Rectal smooth muscle tissue (tissue), 1 donor: ENCODE data around the gene ANKFN1.

ENCODE experiments used
- H3K27ac ChIP-seq: one replicate; pipeline ENCODE4 v1.7.0; 2013; ENCODE audit warnings: low read depth, low read length, inconsistent platforms
- H3K27me3 ChIP-seq: one replicate; pipeline ENCODE4 v1.7.0; 2013; ENCODE audit warnings: low read length; ENCODE audit not compliant: control insufficient read depth, insufficient read depth
- H3K36me3 ChIP-seq: one replicate; pipeline ENCODE4 v1.7.0; 2013; ENCODE audit warnings: low read length; ENCODE audit not compliant: control insufficient read depth, insufficient read depth
- H3K4me1 ChIP-seq: one replicate; pipeline ENCODE4 v1.7.0; 2013; ENCODE audit warnings: low read length; ENCODE audit not compliant: control insufficient read depth, insufficient read depth
- H3K4me3 ChIP-seq: one replicate; pipeline ENCODE4 v1.7.0; 2013; ENCODE audit warnings: low read length
- H3K9ac ChIP-seq: one replicate; pipeline ENCODE4 v1.7.0; 2013; ENCODE audit warnings: low read length

ANKFN1 gene

DNA sequence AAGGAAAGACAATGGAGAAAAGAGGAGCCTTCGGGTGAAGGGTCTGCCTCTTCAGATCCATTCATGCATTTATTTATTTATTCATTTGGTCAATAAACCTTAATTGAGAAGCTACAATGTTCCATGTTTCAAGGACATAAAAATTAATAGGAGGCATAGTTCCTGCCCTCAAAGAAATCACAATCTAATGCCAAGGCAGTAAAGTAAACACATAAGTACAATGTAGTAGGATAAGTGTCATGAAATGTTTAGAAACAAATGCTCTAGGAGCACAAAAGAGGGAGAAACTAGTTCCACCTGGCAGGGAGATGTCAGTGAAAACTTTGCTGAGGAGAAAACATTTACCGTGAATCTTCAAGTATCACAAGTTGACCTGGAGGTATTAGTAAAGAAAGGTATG, 336.7 kb downstream of the ANKFN1 start:
- no peak overlapping the region for H3K4me3 ChIP-seq
- H3K27ac ChIP-seq: no peak overlapping the region

DNA sequence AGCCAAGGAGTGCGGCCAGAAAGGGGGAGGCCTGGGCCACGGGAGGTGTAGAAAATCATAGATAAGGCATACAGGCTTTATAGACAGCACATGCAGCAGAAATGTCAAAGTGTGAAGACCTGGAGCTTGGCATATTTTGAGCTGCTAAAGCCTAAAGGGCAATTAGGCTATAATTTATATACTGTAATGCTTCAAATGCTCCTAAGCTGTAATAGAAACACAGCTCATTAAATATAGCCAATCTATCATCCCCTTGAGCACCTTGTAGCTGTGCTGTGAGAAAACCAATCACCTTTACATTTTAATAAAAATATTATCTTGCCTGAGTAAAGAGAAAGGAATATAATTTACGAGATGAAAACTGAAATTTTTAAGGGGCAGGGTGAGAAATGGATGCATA, 342.3 kb downstream of the ANKFN1 start:
- no peaks in the 10 kb centered on the region for H3K4me1 ChIP-seq
- peaks cover 3% of the 10 kb centered on the region for H3K27me3 ChIP-seq
- no peak overlapping the region for H3K27ac ChIP-seq
- H3K4me3 ChIP-seq: no peak overlapping the region
- H3K9ac ChIP-seq: no peak overlapping the region
- no peaks in the 10 kb centered on the region for H3K36me3 ChIP-seq

More for the DNA sequence above, 336.7 kb downstream of the ANKFN1 start:
- H3K9ac ChIP-seq: no peak overlapping the region
- H3K27me3 ChIP-seq: no peaks in the 10 kb centered on the region
- no peaks in the 10 kb centered on the region for H3K4me1 ChIP-seq
- no peaks in the 10 kb centered on the region for H3K36me3 ChIP-seq

DNA sequence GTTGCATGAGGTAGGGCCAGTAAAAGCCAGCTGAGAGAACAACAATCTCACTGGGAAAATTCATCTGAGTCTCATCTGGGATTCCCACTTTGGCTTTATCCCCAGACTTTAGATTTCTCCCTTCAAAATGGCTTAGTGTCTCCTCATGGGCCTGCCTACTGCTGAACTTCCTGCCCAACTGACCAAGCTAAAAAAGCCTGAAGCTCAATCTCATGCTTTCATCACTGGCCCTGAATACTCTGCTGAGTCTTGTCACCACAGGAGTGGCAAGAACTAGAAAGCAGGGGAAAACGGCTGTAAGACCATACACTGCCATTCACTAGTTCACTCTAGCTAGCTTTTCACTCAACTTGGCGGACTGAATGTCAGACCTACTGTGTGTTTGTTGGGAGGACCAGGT, 343.9 kb downstream of the ANKFN1 start:
- Histone ChIP-seq H3K27ac (no peak overlapping the region), H3K36me3 (no peaks in the 10 kb centered on the region), H3K9ac (no peak overlapping the region), H3K27me3 (peaks cover 3% of the 10 kb centered on the region), H3K4me3 (no peak overlapping the region), H3K4me1 (no peaks in the 10 kb centered on the region)

DNA sequence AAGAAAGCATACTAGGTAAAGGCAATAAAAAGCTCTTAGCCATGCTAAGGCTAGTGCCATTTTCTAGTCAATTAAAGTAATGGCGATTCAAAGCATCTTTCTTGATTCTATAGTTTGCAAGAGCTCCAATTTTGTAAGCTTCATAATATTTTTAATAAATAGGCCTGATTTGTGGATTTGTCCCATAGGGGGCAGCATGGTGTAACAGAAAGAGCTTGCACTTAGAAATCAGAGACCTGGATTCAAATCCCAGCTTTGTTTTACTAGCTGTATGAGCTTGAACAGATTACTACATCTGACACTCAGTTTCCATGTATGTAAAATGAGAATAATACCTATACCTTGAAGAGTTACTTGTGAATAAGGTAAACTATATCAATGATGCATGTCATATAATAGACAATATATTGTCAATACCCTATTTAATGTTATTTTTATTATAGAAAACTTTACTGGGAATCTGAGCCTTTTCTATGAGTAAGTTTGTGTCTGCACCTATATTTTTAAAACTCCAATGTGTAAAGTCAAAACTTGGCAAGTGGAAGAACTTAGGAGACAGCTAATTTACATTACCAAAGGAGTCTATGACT, 346.6 kb downstream of the ANKFN1 start:
- Histone ChIP-seq H3K36me3 (no peaks in the 10 kb centered on the region), H3K27me3 (peaks cover 3% of the 10 kb centered on the region), H3K9ac (no peak overlapping the region), H3K4me3 (no peak overlapping the region), H3K27ac (no peak overlapping the region), H3K4me1 (no peaks in the 10 kb centered on the region)

DNA sequence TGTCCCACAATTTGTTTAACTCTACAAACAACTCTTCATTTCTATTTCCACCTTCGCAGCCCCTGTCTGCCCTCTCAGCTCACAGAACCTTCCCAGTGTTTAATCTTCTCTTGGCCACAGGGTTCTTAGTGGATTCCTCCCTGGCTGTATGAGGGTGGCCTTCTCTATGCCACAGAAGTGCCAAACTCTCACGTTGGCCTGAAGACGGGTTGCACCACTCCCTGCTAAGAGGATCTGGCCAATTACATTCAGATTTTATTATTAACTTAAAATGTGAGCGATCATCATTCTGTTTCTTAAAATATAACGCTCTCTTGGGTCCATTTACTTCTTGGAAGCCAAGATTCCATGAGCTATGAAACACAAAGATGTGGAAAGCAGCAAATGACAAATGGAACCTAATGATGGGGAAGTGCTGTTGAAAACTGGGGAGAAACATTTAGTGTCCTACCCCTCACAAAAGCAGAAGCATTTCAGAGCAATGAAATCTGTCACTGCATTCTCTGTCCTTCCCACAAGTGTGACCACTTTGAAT, 348.9 kb downstream of the ANKFN1 start:
- Histone ChIP-seq H3K4me1 (no peaks in the 10 kb centered on the region), H3K27ac (no peak overlapping the region)

DNA sequence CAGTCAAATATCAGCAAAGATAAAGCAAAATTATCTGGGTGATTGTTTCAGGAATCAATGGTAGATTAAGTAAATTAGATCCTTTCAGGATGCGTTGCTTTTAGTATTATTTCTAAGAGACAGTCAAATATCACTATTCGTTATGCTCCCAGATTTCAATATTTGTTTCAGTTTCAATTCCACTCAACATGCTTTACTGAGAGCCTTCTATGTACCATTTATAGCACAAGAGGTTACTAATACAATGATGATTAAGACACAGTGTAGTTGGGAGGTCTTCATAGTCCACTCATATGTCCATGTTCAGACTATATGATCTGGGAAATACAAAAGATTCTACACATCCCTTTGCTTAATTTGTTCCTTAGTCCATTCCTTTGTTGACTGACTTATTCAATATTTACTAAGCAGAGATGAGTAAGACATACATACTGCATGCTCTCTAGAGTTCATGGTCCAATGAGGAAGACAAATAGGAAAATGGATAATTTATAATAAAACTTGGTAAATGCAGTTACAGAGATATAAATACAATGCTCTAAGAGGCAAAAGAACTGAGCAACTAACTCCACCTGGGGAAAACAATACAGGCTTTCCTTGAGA, 352.0 kb downstream of the ANKFN1 start:
- Histone ChIP-seq H3K27ac (no peak overlapping the region), H3K4me3 (no peak overlapping the region), H3K4me1 (no peaks in the 10 kb centered on the region), H3K36me3 (no peaks in the 10 kb centered on the region), H3K9ac (no peak overlapping the region), H3K27me3 (no peaks in the 10 kb centered on the region)

More for the DNA sequence above, 348.9 kb downstream of the ANKFN1 start:
- H3K27me3 ChIP-seq: no peaks in the 10 kb centered on the region
- no peaks in the 10 kb centered on the region for H3K36me3 ChIP-seq
- no peak overlapping the region for H3K9ac ChIP-seq
- H3K4me3 ChIP-seq: no peak overlapping the region

DNA sequence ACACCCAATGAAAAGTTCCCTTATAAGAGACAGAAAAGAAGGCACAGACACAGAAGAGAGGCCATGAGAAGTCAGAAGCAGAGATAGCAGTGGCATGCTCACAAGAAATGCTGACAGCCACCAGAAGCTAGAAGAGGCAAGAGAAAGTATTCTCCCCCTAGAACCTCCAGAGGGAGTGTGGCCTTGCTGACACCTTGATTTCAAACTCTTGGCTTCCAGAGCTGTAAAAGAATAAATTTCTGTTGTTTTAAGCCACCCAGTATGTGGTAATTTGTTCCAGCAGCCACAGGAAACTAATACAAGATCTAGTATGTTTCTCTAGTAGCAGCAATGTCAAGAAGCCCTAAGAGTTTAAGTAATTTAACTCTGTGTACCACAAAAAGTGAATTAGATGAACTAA, 353.1 kb downstream of the ANKFN1 start:
- no peak overlapping the region for H3K9ac ChIP-seq
- H3K27ac ChIP-seq: no peak overlapping the region
- no peaks in the 10 kb centered on the region for H3K27me3 ChIP-seq
- no peaks in the 10 kb centered on the region for H3K4me1 ChIP-seq
- no peak overlapping the region for H3K4me3 ChIP-seq
- H3K36me3 ChIP-seq: no peaks in the 10 kb centered on the region

DNA sequence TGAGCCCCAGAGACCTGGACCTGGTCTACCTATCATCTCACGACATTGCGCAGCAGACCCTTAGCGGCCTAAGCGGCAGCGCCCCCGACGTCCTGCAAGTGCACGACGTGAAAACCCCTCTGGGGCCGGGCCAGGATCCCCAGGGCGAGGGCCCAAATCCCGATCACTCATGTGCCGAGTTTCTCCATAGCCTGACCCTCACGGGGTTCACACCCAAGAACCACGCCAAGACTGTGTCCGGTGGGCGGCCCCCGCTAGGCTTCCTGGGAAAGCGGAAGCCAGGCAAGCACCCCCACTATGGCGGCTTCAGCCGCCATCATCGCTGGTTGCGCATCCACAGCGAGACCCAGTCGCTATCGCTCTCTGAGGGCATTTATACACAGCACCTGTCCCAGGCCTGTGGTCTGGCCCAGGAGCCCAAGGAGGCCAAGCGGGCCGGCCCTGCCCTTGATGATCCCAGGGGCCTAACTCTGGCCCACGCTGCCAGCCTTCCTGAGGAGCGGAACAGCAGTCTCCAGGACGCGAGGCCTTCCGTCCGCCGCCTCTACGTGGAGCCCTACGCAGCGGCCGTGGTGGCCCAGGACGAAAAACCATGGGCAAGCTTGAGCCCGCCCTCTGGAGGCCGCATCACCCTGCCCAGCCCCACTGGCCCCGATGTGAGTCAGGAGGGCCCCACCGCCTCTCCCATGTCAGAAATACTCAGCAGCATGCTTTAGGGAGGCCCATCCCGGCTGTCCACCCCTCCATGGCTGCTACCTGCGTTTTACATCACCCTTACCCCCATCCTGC, 357.5 kb downstream of the ANKFN1 start:
- H3K4me3 ChIP-seq: no peak overlapping the region
- no peak overlapping the region for H3K9ac ChIP-seq
- no peaks in the 10 kb centered on the region for H3K4me1 ChIP-seq
- no peaks in the 10 kb centered on the region for H3K36me3 ChIP-seq
- H3K27me3 ChIP-seq: no peaks in the 10 kb centered on the region
- H3K27ac ChIP-seq: no peak overlapping the region

DNA sequence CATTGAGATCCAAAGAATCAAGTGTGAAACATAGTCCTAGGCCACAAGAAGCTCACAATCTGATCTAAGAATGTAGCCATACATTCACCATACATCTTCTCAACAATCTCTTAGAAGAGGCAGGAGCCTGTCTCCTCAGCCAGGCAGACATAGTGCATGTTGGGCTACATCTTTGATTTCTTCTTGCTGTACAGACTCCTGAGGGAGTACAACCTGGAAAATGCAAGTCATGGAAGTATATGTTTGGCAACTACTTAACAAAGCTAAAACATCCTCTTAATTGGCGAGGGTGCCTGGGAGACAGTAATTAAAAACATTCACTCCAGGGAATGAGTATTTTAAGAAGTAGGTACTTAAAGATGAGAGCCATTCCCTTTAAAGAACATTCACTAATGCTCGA, 361.0 kb downstream of the ANKFN1 start:
- Histone ChIP-seq H3K27ac (no peak overlapping the region), H3K9ac (no peak overlapping the region), H3K27me3 (no peaks in the 10 kb centered on the region), H3K4me1 (no peaks in the 10 kb centered on the region), H3K36me3 (no peaks in the 10 kb centered on the region), H3K4me3 (no peak overlapping the region)

DNA sequence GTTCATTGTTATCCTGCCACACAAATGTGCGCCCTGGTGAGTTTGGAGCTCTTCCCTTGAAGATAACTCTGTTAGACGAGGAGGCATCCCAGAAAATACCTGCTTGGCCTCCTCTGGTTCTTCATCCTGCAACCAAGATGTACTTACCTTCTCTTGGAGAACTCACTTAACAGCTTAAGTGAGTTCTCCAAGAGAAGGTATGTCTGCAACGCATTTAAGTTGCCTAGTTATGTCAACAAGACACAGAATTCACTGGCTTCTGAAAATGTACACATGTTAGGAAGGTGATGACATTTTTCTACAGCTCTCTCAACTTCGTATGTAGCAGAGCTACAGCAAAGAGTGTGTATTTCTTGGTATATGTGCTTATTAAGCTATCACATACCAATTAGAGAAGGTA, 361.6 kb downstream of the ANKFN1 start:
- Histone ChIP-seq H3K36me3 (no peaks in the 10 kb centered on the region), H3K9ac (no peak overlapping the region), H3K4me3 (no peak overlapping the region), H3K27me3 (no peaks in the 10 kb centered on the region), H3K4me1 (no peaks in the 10 kb centered on the region), H3K27ac (no peak overlapping the region)

DNA sequence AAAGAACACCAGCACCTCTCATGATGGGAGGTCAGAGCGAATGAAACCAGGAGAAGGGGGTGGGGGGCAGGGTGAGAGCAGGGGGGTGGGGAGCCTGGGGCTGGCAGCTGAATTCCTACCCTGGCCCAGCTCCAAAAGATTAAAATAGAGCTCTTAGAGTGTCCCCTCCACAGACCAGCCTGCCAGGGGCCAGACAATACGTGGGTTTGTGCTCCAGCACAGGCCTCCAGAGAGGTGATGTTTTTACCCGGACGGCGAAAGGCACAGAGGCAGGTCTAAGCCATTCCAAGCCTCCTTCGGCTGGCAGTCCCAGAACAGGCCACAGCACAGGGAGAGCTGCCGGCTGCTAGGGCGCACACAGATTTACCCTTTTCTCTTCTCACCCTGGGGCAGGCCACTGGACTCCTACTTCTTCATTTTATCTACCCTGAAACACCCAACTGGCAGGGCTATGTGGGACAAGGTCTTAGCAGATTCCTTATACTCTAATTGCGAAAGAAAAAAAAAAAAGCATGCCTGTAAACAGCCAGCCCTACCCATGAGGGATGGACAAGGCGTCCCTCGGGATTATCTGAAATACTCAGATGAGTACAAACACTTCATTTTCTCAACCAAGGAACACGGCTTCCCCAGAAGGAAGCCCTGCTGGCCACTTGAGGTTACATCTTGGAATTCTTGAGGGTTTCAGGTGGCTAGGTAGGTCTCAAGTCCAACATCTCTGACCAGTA, 368.3 kb downstream of the ANKFN1 start:
- H3K4me3 ChIP-seq: no peak overlapping the region
- no peaks in the 10 kb centered on the region for H3K4me1 ChIP-seq
- no peak overlapping the region for H3K9ac ChIP-seq
- no peaks in the 10 kb centered on the region for H3K27me3 ChIP-seq
- no peak overlapping the region for H3K27ac ChIP-seq
- H3K36me3 ChIP-seq: no peaks in the 10 kb centered on the region

DNA sequence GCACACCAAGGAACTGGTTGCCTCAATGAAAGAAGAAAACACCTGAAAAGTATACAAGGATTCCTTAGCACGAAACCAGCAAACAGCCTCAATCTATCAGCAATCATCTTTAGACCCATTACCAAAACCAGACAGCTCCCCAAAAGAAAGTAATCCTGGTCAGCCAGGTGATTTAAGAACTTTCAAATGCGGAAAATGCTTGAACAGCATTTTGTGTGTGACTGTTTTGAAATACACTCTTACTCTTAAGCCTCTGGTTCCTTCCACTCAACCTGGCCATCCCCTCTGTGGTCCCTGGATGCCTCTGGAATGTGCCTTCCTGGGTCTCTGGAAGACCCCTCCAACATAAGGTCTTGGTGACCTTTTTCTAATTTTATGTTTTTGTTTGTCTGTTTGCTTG, 369.8 kb downstream of the ANKFN1 start:
- no peaks in the 10 kb centered on the region for H3K4me1 ChIP-seq
- no peak overlapping the region for H3K9ac ChIP-seq
- H3K27me3 ChIP-seq: no peaks in the 10 kb centered on the region
- no peak overlapping the region for H3K4me3 ChIP-seq
- no peak overlapping the region for H3K27ac ChIP-seq
- H3K36me3 ChIP-seq: no peaks in the 10 kb centered on the region
